Measurements from ENCODE around the gene POLD4.

Gene POLD4

DNA sequence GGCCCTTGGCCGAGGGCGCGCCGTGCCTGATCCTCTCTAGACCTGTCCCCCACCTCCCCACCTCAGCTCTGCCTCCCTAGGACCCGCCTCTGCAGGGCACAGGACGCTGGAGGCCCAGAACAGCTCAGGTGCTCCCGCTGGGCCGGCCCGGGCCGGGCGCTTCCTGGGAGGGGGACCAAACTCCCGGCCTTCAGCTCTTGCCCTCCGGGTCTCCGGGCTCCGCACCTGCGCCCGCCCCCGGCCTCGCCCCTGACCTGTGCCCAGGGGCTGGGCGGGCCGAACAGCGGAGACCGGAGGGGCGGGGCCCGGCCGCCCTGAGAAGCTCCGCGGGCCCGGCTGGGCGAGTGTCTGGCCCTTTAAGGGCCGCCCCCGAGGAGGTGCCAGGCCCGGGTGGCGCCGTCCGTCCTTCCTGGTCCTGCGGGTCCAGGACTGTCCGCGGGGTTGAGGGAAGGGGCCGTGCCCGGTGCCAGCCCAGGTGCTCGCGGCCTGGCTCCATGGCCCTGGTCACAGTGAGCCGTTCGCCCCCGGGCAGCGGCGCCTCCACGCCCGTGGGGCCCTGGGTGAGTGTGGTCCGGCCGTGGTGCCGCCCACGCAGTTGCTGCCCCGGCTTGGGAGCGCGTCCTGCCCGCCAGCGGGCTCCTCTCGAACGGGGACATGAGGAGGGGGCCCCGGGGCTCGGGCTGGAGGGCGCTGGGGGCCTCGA is 50.1 kb downstream of the POLD4 start, which contains the start of gene SSH3:
Gene SSH3, plus strand, starts transcription at position 399 of the 703 bp plus-strand sequence. Its CDS starts 96 bp downstream, at position 495.
- no peak for DNase-seq (ENCODE audit: low read depth in 2 of 2, low spot score in 1 of 2)

GRCh38 chr11:67302571-67303131 is 50.7 kb downstream of the POLD4 start:
- DNase-seq (ENCODE audit: low read depth in 2 of 2, low spot score in 1 of 2): no peak

- no peak for DNase-seq (ENCODE audit: low read depth in 2 of 2, low spot score in 1 of 2)
These were observed 51.3 kb downstream of the POLD4 start for GRCh38 chr11:67301951-67302516.

DNA sequence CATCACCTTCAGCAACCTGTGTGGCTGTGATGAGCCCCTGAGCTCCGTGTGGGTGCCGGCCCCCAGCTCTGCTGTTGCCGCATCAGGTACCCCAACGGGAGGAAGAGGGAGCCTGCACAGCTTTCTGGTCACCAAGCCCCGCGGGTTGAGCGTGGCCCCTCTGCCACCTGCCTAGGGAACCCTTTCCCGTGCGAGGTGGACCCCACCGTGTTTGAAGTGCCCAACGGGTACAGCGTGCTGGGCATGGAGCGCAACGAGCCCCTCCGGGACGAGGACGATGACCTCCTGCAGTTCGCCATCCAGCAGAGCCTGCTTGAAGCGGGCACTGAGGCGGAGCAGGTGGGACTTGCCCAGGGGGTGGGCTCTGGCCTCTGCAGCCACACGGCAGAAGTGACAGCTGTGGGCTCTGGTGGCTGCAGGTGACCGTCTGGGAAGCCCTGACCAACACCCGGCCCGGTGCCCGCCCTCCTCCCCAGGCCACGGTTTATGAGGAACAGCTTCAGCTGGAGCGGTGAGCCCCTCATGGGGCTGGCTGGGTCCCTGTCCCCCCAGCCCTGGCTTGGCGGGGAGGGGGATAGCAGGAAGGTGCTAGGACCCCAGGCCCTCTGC is 51.9 kb downstream of the POLD4 start:
- no peak for DNase-seq (ENCODE audit: low read depth in 2 of 2, low spot score in 1 of 2)

All from stimulated activated CD8-positive, alpha-beta memory T cell treated with anti-CD3 and anti-CD28 coated beads, Interleukin-4, amount 100 ng/mL, for 4 hours (primary cell).